ENCODE results near the gene FBXW10. TPM values are rescaled to one million over a fixed set of nuclear protein-coding genes. Genes with fewer than 3 reads are reported as not detected.
"Not testable (repeated sequence)": the region's sequence is repeated elsewhere in the genome, so short reads cannot be mapped to it uniquely, and the experiment has no call there.

Gene FBXW10, protein sequence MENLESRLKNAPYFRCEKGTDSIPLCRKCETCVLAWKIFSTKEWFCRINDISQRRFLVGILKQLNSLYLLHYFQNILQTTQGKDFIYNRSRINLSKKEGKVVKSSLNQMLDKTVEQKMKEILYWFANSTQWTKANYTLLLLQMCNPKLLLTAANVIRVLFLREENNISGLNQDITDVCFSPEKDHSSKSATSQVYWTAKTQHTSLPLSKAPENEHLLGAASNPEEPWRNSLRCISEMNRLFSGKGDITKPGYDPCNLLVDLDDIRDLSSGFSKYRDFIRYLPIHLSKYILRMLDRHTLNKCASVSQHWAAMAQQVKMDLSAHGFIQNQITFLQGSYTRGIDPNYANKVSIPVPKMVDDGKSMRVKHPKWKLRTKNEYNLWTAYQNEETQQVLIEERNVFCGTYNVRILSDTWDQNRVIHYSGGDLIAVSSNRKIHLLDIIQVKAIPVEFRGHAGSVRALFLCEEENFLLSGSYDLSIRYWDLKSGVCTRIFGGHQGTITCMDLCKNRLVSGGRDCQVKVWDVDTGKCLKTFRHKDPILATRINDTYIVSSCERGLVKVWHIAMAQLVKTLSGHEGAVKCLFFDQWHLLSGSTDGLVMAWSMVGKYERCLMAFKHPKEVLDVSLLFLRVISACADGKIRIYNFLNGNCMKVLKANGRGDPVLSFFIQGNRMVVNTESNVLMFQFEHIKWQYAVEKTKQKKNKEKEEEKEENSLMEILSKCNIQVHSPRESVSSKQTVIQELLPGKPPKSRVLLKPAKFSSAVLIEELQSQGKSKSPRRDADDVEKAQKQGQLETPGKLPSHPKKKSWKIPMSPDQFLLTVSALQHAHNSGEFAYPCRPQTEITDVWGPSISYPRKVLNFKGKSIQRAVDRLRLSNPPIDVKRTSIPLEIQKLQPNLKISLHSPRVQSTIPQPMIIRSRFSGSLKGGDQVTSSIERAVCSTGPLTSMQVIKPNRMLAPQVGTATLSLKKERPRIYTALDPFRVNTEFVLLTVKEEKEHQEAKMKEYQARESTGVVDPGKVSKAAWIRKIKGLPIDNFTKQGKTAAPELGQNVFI
- not detected in 2 replicates for total RNA-seq (2013; cell fraction: nucleolus; rRNA removed)
- total RNA-seq (2014; rRNA removed) (0.11 TPM in 1 of 2 replicates, not detected in the other), total RNA-seq (2014; rRNA removed; fragmentation: Illumina TruSeq; extraction: Trizol) (not detected in 2 replicates), total RNA-seq (2021) (not detected in 2 replicates), polyA plus RNA-seq (2011; rRNA removed) (0.01 TPM in 1 of 2 replicates, not detected in the other), polyA plus RNA-seq (2014; fragmentation: Illumina TruSeq; extraction: Trizol) (0.10 TPM in 1 of 2 replicates, not detected in the other), polyA plus RNA-seq (2014; fragmentation: Nextera tagmentation; extraction: Ambion mirVana) (not detected), polyA plus RNA-seq (2014; rRNA removed) (not detected in 2 replicates), polyA plus RNA-seq (2016; fragmentation: Nextera tagmentation; extraction: Ambion mirVana) (not detected), polyA minus RNA-seq (2011; rRNA and poly(A)+ RNA removed) (0.10 TPM in 1 of 2 replicates, not detected in the other), Bru-seq, nascent RNA (not detected), BruChase-seq, experiment 1, labeled RNA remaining after a 6-hour chase (not detected), BruChase-seq, experiment 2, labeled RNA remaining after a 2-hour chase (percentile 2 among the genes with signal in this experiment)
- polyA plus RNA-seq (2011; ENCODE audit: low read depth) = not detected
- 0.02 TPM in 1 of 2 replicates, not detected in the other for polyA plus RNA-seq (2011; cell fraction: cytosol; rRNA removed)
- 0.06 TPM in 1 of 2 replicates, not detected in the other for polyA plus RNA-seq (2011; cell fraction: nucleus; rRNA removed)
- 0.04 TPM in 1 of 2 replicates, not detected in the other for polyA plus RNA-seq (2012)
- not detected in 2 replicates for polyA minus RNA-seq (2011; cell fraction: cytosol; rRNA and poly(A)+ RNA removed)
- polyA minus RNA-seq (2011; cell fraction: nucleus; rRNA and poly(A)+ RNA removed) = 0.19 TPM in 1 of 2 replicates, not detected in the other
- long read RNA-seq, experiment 1 = 0 reads
- long read RNA-seq, experiment 2 = 0 reads

DNA sequence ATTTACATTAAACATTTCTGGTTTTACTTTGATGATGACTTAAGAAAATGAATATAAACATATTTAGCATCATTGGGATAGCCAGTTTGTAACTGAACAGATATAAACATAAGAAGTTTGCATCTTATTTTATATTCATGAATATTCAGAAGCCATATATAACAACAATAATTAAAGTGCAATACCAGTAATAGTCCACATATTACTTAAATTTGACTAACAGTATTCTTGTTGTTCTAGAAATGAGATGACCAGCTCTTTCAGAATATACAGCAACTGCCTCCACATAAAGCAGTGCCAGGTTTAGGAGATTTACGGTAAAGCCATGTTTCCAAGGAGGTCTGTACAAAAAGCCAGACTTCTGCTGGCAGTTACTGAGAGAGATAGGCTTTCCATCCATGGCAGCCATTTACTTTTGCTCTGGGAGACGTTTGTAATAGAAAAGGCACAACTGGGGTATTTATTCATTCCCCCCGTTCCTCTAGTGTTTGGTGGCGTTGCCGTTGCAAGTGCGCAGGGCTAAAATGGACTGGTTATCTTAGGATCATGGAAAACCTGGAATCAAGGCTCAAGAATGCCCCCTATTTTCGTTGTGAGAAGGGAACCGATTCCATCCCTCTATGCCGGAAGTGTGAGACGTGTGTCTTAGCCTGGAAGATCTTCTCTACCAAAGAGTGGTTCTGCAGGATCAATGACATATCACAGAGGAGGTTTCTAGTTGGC lies at the start of gene FBXW10:
FBXW10 (plus strand) TSS at position 356 of the 723 bp plus-strand sequence; CDS start at position 547, 191 bp downstream.
- H3K9ac ChIP-seq (ENCODE audit: control insufficient read depth, insufficient read depth, low read length); POLR2A ChIA-PET; H3K4me1 ChIP-seq (ENCODE audit: control insufficient read depth, insufficient read depth, low read length); H3K27ac ChIP-seq (ENCODE audit: control insufficient read depth, insufficient read depth); ATAC-seq; DNase-seq (ENCODE audit: low read depth, low spot score); in situ Hi-C loops (cut with MboI); BruUV-seq (replicated peaks); H4K20me1 ChIP-seq (ENCODE audit: control insufficient read depth, insufficient read depth); H3K27me3 ChIP-seq (replicated peaks in 1 of 2; ENCODE audit: control insufficient read depth in 2 of 2, insufficient read depth in 2 of 2, low read length in 1 of 2); SMC1A ChIA-PET (ENCODE audit: uncharacterized antibody, unreplicated experiment); CTCF ChIA-PET; H3K9me3 ChIP-seq (replicated peaks; ENCODE audit: control insufficient read depth, insufficient read depth, low read length); H3K4me3 ChIP-seq; H3K4me2 ChIP-seq (ENCODE audit: control insufficient read depth, insufficient read depth); H2AFZ ChIP-seq (ENCODE audit: control insufficient read depth, low read depth, low read length); intact Hi-C loops (cut with micrococcal nuclease; ENCODE audit: unreplicated experiment); RAD21 ChIA-PET (ENCODE audit: unreplicated experiment); H3K36me3 ChIP-seq (ENCODE audit: control insufficient read depth in 2 of 2, insufficient read depth in 2 of 2, low read length in 1 of 2); H3K79me2 ChIP-seq (ENCODE audit: control insufficient read depth, insufficient read depth, low read length); FAIRE-seq: not testable (repeated sequence)
- whole genome bisulfite sequencing (ENCODE audit: insufficient coverage, insufficient replicate concordance, low lambda C conversion rate, missing lambda C conversion rate) = 60% methylated on average over 9 of the region's 10 CpGs

DNA sequence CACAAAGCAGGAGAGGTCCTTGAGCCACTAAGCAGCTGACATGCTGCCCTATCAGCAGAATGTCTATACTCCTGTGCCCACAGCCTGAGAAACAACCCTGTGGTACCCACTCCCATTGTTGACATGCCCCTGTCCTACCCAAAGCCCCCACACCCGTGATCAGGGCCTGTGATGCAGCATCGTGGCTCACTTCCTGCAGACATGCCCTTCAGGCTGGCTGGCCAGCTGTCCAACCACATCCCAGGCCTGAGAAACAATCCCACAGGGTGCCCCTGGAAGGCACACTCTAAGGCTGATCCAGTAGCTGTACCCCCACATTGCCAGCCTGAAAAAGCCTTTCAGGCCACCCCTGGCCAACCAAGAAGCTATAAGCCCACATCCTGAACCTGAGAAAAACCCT lies 48.7 kb upstream of the FBXW10 start:
- intact Hi-C loops (cut with micrococcal nuclease; ENCODE audit: unreplicated experiment); H3K27me3 ChIP-seq (replicated peaks in 1 of 2; ENCODE audit: control insufficient read depth in 2 of 2, insufficient read depth in 2 of 2, low read length in 1 of 2); FAIRE-seq; H3K36me3 ChIP-seq (ENCODE audit: control insufficient read depth in 2 of 2, insufficient read depth in 2 of 2, low read length in 1 of 2); H3K4me1 ChIP-seq (ENCODE audit: control insufficient read depth, insufficient read depth, low read length); H3K9me3 ChIP-seq (replicated peaks; ENCODE audit: control insufficient read depth, insufficient read depth, low read length); ATAC-seq; DNase-seq (ENCODE audit: low read depth, low spot score); H3K27ac ChIP-seq (ENCODE audit: control insufficient read depth, insufficient read depth); in situ Hi-C loops (cut with MboI); RAD21 ChIA-PET (ENCODE audit: unreplicated experiment); BruUV-seq (replicated peaks); H3K79me2 ChIP-seq (ENCODE audit: control insufficient read depth, insufficient read depth, low read length); SMC1A ChIA-PET (ENCODE audit: uncharacterized antibody, unreplicated experiment); CTCF ChIA-PET; H3K4me2 ChIP-seq (ENCODE audit: control insufficient read depth, insufficient read depth); POLR2A ChIA-PET; H3K4me3 ChIP-seq; H3K9ac ChIP-seq (ENCODE audit: control insufficient read depth, insufficient read depth, low read length); H4K20me1 ChIP-seq (ENCODE audit: control insufficient read depth, insufficient read depth); H2AFZ ChIP-seq (ENCODE audit: control insufficient read depth, low read depth, low read length): not testable (repeated sequence)
- WGBS (ENCODE audit: insufficient coverage, insufficient replicate concordance, low lambda C conversion rate, missing lambda C conversion rate) = 3% methylated on average over 2 of the region's 2 CpGs

DNA sequence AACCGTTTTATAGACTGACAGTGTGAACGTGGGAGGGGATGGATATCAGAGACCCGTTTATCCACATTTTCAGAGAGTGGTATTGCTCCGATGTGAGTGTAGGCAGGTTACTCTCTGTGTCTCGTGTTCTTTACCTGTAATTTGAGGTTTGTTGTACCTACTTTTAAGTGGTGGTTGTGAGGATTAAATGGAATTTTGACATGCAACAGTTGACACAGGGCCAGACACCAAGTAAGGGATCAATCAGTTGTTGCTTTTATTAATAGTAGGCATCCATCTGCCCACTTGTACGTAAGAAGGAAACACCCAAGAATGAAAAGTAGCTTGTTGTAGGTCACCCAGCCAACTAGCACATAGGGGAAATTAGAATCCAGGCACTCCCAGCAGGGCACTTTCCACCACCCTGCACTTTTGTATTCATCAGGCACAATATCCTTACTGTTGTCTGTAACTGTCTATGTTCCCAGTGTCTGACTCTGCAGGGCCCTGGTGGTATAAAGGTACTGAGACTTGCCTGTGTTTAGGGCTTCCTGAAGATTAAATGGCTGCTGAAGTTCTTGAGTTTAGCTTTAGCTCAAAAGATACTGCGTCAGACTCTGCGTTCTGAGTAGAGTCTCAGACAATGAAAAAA lies 45.3 kb upstream of the FBXW10 start:
- RAD21 ChIA-PET (ENCODE audit: unreplicated experiment); H3K9me3 ChIP-seq (replicated peaks; ENCODE audit: control insufficient read depth, insufficient read depth, low read length); H3K27me3 ChIP-seq (replicated peaks in 1 of 2; ENCODE audit: control insufficient read depth in 2 of 2, insufficient read depth in 2 of 2, low read length in 1 of 2); H3K79me2 ChIP-seq (ENCODE audit: control insufficient read depth, insufficient read depth, low read length); POLR2A ChIA-PET; DNase-seq (ENCODE audit: low read depth, low spot score); ATAC-seq; in situ Hi-C loops (cut with MboI); H3K4me1 ChIP-seq (ENCODE audit: control insufficient read depth, insufficient read depth, low read length); H4K20me1 ChIP-seq (ENCODE audit: control insufficient read depth, insufficient read depth); H3K36me3 ChIP-seq (ENCODE audit: control insufficient read depth in 2 of 2, insufficient read depth in 2 of 2, low read length in 1 of 2); FAIRE-seq; BruUV-seq (replicated peaks); intact Hi-C loops (cut with micrococcal nuclease; ENCODE audit: unreplicated experiment); H3K27ac ChIP-seq (ENCODE audit: control insufficient read depth, insufficient read depth); SMC1A ChIA-PET (ENCODE audit: uncharacterized antibody, unreplicated experiment): not testable (repeated sequence)
- Histone ChIP-seq H3K9ac (ENCODE audit: control insufficient read depth, insufficient read depth, low read length) (peak overlapping the region; percentile 18; the same call in 1 of the 2 replicates), H3K4me3 (peak overlapping the region; percentile 80), H2AFZ (ENCODE audit: control insufficient read depth, low read depth, low read length) (peak overlapping the region; percentile 83), H3K4me2 (ENCODE audit: control insufficient read depth, insufficient read depth) (peak overlapping the region; percentile 79)
- WGBS (ENCODE audit: insufficient coverage, insufficient replicate concordance, low lambda C conversion rate, missing lambda C conversion rate) = 60% methylated on average over 8 of the region's 8 CpGs
- CTCF ChIA-PET = interaction anchor here (0.6 kb wide), 1 partner anchor 727 kb away, joined by 3 read pairs; the partner anchor contains the start of gene TOM1L2

Data from GM12878 (cell line).